Amygdala (tissue), 56 donors: Measurements from ENCODE around the gene NRF1.

Experiments
- DNase-seq, 56 donors: peaks; one replicate each; lab custom pipeline; 2025; lab: John Stamatoyannopoulos, UW

NRF1 gene

DNA sequence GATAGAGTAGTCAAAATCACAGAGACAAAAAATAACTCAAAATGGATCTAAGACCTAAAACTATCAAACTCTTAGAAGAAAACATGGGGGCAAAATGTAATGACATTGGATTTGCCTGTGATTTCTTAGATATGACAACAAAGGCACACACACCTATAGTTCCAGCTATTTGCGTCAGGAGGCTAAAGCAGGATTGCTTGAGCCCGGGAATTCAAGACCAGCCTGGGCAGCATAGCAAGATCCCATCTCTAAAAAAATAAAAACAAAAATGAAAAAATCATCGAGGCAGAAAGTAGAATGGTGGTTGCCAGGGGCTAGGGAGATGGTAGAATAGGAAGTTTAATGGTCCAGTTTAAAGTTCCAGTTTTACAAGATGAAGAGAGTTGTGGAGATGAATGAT, 113.3 kb downstream of the NRF1 start:
- no peak for DNase-seq

- DNase-seq = no peak
Observed at GRCh38 chr7:129728875-129729467, 117.5 kb downstream of the NRF1 start.

GRCh38 chr7:129729511-129729910, 118.0 kb downstream of the NRF1 start:
- no peak for DNase-seq

GRCh38 chr7:129730159-129730558, 118.6 kb downstream of the NRF1 start:
- no peak for DNase-seq

- no peak for DNase-seq
Observed at GRCh38 chr7:129734400-129734799, 122.9 kb downstream of the NRF1 start.

GRCh38 chr7:129739427-129739826, 127.9 kb downstream of the NRF1 start:
- peak in 2 of 56 donors; percentile 6 to 29 for DNase-seq

- DNase-seq = peak in 1 of 56 donors; percentile 12
Observed at GRCh38 chr7:129740574-129741410, 129.3 kb downstream of the NRF1 start.

GRCh38 chr7:129741743-129742213, 130.3 kb downstream of the NRF1 start:
- peak in 21 of 56 donors; percentile 3 to 48 (median 17) for DNase-seq

GRCh38 chr7:129742256-129742655, 130.7 kb downstream of the NRF1 start:
- DNase-seq = no peak

- DNase-seq = no peak
Observed at GRCh38 chr7:129746857-129747529, 135.5 kb downstream of the NRF1 start.

DNA sequence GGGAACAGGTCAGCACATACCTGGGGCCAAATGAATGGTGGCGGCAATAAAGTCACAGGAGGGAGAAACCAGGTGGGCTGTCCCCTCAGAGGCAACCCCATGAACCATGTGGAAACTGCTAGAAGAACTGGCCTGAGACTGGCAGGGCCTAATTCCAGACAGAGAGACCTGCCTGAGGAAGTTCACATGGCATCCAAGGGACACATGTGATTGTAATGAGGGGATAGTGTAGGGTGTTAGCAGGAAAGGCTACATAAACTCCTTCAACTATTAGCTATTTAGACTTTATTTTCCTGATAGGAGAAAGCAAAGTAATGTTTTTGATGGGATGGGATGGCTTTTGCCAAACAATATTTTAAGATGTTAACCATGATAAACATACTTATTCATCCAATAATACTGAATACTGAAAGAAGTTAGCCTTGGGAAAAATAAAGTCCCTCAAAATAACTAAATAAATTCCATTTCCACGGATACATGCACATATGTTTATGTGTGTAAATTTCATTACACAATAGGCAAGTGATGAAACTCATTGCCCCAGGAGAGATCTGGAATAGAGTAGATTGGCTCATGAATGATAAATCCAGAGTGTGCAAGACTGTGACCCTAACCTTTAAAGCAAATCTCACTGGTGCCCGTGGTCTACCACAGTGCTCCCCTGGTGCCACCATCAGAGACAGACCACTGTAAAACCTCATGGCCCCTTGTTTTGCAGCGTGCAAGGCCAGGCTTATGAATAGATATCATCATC, 137.0 kb downstream of the NRF1 start:
- no peak for DNase-seq

DNA sequence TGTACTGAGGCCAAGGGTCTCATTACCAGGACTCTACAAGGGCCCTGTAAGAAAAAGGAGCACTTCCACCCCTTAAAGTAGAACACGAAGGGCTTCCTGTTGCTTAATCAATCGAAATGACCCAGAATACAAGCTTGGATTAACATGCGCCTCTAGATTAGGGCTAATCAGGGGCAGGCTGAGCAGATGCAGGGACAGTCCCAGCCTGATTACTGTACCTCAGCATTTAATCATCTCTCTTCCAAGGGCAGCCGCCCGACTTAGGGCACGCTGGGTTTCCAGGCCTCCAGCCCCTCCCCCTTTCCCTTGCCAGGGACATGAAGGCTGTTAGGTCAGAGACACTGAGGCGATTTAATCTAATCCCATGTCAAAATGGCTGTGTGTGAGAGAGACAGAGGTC, 138.6 kb downstream of the NRF1 start:
- no peak for DNase-seq

GRCh38 chr7:129750501-129750900, 139.0 kb downstream of the NRF1 start:
- DNase-seq = no peak

- no peak for DNase-seq
Observed at GRCh38 chr7:129751916-129752315, 140.4 kb downstream of the NRF1 start.

- DNase-seq = no peak
Observed at GRCh38 chr7:129752760-129753159, 141.2 kb downstream of the NRF1 start.

GRCh38 chr7:129754406-129754805, 142.9 kb downstream of the NRF1 start:
- DNase-seq = no peak

- no peak for DNase-seq
Observed at GRCh38 chr7:129757991-129758390, 146.5 kb downstream of the NRF1 start.

GRCh38 chr7:129762387-129762969, 151.0 kb downstream of the NRF1 start:
- no peak for DNase-seq

GRCh38 chr7:129764247-129765084, 152.9 kb downstream of the NRF1 start:
- no peak for DNase-seq
